ENCODE data around the gene UBL4A.

- TF ChIP-seq GATA2 (IDR thresholded peaks at IDR 0.05; ENCODE audit: low read depth, low read length) (no peak), GATA3 (IDR thresholded peaks at IDR 0.05; ENCODE audit: low read depth, low read length) (no peak)
Observed at GRCh38 chrX:154452823-154453222, 33.6 kb downstream of the UBL4A start.
